PC-9 (cell line): Measurements from ENCODE around the gene SPON1.

ENCODE experiments used
- EZH2 ChIP-seq: fragments of 200-600 bp; sonication (generic); IDR thresholded peaks from 2 replicates; pipeline ENCODE4 v1.8.0; 2017; ENCODE audit warnings: antibody characterized with exemption, low read depth
- TF ChIP-seq, protein P1 (sequence below): fragments of 200-600 bp; sonication (generic); conservative IDR thresholded peaks from 2 replicates; pipeline ENCODE4 v1.6.1; 2017; ENCODE audit warnings: mixed run types, antibody characterized with exemption, mild to moderate bottlenecking, moderate library complexity

DNA sequence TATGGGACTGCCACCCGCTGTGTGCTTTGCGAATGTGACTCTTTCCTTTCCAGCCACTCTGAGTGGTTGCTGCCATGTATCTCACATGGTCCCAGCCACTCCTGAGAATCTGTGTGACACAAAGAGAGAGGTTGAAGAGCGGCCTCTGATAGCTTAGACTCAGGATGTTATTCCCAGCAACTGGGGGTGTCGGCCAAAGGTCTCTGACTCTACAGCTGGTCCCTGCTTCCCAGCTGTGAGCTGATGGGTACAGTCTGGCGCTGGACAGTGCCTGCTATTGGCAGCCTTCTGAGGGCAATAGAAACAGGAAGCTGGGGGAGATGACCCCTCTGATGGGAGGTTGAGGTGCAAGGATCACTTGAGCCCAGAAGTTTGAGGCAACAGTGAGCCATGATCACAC, 291.3 kb downstream of the SPON1 start:
- TF ChIP-seq, protein P1, sequence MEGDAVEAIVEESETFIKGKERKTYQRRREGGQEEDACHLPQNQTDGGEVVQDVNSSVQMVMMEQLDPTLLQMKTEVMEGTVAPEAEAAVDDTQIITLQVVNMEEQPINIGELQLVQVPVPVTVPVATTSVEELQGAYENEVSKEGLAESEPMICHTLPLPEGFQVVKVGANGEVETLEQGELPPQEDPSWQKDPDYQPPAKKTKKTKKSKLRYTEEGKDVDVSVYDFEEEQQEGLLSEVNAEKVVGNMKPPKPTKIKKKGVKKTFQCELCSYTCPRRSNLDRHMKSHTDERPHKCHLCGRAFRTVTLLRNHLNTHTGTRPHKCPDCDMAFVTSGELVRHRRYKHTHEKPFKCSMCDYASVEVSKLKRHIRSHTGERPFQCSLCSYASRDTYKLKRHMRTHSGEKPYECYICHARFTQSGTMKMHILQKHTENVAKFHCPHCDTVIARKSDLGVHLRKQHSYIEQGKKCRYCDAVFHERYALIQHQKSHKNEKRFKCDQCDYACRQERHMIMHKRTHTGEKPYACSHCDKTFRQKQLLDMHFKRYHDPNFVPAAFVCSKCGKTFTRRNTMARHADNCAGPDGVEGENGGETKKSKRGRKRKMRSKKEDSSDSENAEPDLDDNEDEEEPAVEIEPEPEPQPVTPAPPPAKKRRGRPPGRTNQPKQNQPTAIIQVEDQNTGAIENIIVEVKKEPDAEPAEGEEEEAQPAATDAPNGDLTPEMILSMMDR, result no peak
- no peak for TF ChIP-seq EZH2
